ENCODE data around the gene KRTAP9-2. TPM values are rescaled to one million over a fixed set of nuclear protein-coding genes. Genes with fewer than 3 reads are reported as not detected.
A peak's percentile ranks its signal among the peaks of the same experiment; 100 is the strongest.
"Not testable (repeated sequence)": the region's sequence is repeated elsewhere in the genome, so short reads cannot be mapped to it uniquely, and the experiment has no call there.

KRTAP9-2 gene
- total and polyA plus RNA-seq, 5 donors from 2014 or later: not detected

DNA sequence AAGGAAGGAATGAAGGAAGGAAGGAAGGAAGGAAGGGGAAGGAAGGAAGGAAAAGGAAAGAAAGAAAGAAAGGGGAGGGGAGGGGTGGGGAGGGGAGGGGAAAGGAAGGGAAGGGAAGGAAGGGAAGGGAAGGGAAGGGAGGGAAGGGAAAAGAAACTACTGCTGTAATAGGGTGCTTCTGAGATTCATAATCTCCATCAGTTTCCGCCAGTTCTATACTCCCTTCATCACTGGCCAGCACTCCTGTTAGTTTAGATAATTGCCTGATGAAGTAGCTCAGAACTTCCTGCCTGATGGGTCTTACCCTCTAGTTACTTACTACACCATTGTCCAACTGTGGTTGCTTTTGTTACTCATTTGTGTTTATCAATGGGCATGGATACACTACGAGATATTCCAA, 36.8 kb downstream of the KRTAP9-2 start:
- no peak overlapping the region for H3K4me3 ChIP-seq (ENCODE audit: low read depth, low read length)
- H3K4me1 ChIP-seq (ENCODE audit: control insufficient read depth, insufficient read depth, low read length, poor library complexity, severe bottlenecking): no peaks in the 10 kb centered on the region
- Mint-ChIP-seq H3K27me3 (peaks cover 37% of the 10 kb centered on the region), H3K27ac (no peak overlapping the region), H3K9me3 (peaks cover 0 to 2% (median 0%) of the 10 kb centered on the region in 7 donors), H3K4me1 (peaks cover 0 to 18% (median 8%) of the 10 kb centered on the region in 4 donors), H3K4me3 (no peak overlapping the region), H3K36me3 (peaks cover 4% of the 10 kb centered on the region)
- H3K27ac ChIP-seq (ENCODE audit: insufficient read depth, low read length, poor library complexity, severe bottlenecking): no peak overlapping the region
- ATAC-seq (ENCODE audit: low read depth in 2 of 2) (no peak), DNase-seq (no peak)
- peaks cover 20% of the 10 kb centered on the region for H3K27me3 ChIP-seq (ENCODE audit: control insufficient read depth, insufficient read depth, low read length)
- H3K36me3 ChIP-seq (ENCODE audit: control insufficient read depth, insufficient read depth, low read length): no peaks in the 10 kb centered on the region
- H3K9me3 ChIP-seq (ENCODE audit: control insufficient read depth in 2 of 2, low read length in 2 of 2): no peaks in the 10 kb centered on the region

DNA sequence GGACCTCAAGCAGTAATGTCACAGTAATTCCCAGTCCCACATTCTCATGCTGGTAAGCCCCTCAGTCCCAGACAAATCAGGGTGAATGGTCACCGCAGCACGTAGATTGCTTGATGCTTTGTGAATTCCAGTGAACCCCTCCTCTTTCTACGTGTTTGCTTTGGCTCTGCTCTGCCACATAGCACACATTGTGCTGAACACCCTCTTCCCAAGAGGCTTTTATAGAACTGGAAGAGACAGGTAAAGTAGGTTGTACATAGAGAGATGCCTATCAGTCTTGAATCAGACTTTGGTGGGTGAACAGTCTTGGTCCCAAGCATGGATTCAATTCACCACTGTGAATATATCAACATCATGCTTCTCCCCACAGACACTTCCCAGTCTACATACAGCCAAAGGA, 38.2 kb downstream of the KRTAP9-2 start:
- Mint-ChIP-seq H3K4me1 (peaks cover 0 to 18% (median 8%) of the 10 kb centered on the region in 4 donors), H3K36me3 (peaks cover 4% of the 10 kb centered on the region), H3K27me3 (peaks cover 31% of the 10 kb centered on the region), H3K9me3 (peaks cover 0 to 2% (median 0%) of the 10 kb centered on the region in 7 donors), H3K4me3 (no peak overlapping the region), H3K27ac (peak overlapping the region in 1 of 3 donors; percentile 15)
- H3K27me3 ChIP-seq (ENCODE audit: control insufficient read depth, insufficient read depth, low read length): peaks cover 14% of the 10 kb centered on the region
- H3K36me3 ChIP-seq (ENCODE audit: control insufficient read depth, insufficient read depth, low read length): no peaks in the 10 kb centered on the region
- H3K4me1 ChIP-seq (ENCODE audit: control insufficient read depth, insufficient read depth, low read length, poor library complexity, severe bottlenecking): no peaks in the 10 kb centered on the region
- no peak overlapping the region for H3K27ac ChIP-seq (ENCODE audit: insufficient read depth, low read length, poor library complexity, severe bottlenecking)
- ATAC-seq (ENCODE audit: low read depth in 2 of 2) (no peak), DNase-seq (no peak)
- no peaks in the 10 kb centered on the region for H3K9me3 ChIP-seq (ENCODE audit: control insufficient read depth in 2 of 2, low read length in 2 of 2)
- no peak overlapping the region for H3K4me3 ChIP-seq (ENCODE audit: low read depth, low read length)

- Mint-ChIP-seq H3K9me3 (peaks cover 0 to 2% (median 0%) of the 10 kb centered on the region in 7 donors), H3K27ac (peak within 1 kb of the TSS in 1 of 3 donors; percentile 15), H3K4me3 (no peak within 1 kb of the TSS), H3K4me1 (peaks cover 0 to 18% (median 8%) of the 10 kb centered on the region in 4 donors), H3K27me3 (peaks cover 31% of the 10 kb centered on the region), H3K36me3 (peaks cover 4% of the 10 kb centered on the region)
- no peaks in the 10 kb centered on the region for H3K9me3 ChIP-seq (ENCODE audit: control insufficient read depth in 2 of 2, low read length in 2 of 2)
- DNase-seq (no peak), ATAC-seq (ENCODE audit: low read depth in 2 of 2) (no peak)
- H3K27ac ChIP-seq (ENCODE audit: insufficient read depth, low read length, poor library complexity, severe bottlenecking): no peak within 1 kb of the TSS
- peaks cover 13% of the 10 kb centered on the region for H3K27me3 ChIP-seq (ENCODE audit: control insufficient read depth, insufficient read depth, low read length)
- H3K36me3 ChIP-seq (ENCODE audit: control insufficient read depth, insufficient read depth, low read length): no peaks in the 10 kb centered on the region
- no peak within 1 kb of the TSS for H3K4me3 ChIP-seq (ENCODE audit: low read depth, low read length)
- no peaks in the 10 kb centered on the region for H3K4me1 ChIP-seq (ENCODE audit: control insufficient read depth, insufficient read depth, low read length, poor library complexity, severe bottlenecking)
Observed at GRCh38 chr17:41265078-41265477, 38.6 kb downstream of the KRTAP9-2 start, which contains the start of gene KRTAP9-6. Gene KRTAP9-6 (plus strand): TSS chr17:41265378. CDS start chr17:41265378, 0 bp downstream.

DNA sequence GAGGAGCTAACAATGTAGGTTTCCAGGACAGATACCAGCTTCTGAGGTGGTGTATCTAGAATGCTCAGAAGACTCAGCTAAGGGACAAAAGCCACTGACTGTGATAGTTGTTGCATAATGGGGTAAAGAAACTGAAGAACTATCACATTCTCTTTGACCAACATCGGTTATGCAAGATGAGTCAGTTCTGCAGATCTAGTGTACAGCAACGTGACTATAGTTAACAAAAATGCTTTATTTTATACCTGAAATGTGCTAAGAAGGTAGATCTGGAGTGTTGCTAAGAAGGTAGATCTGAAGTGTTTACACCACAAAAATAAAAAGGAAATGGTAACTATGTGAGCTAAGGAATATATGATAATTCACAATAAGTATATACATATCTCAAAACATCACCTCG, 41.3 kb downstream of the KRTAP9-2 start:
- ATAC-seq (ENCODE audit: low read depth in 2 of 2): no peak
- Mint-ChIP-seq H3K9me3 (no peaks in the 10 kb centered on the region), H3K4me1 (peaks cover 0 to 17% (median 7%) of the 10 kb centered on the region in 4 donors), H3K36me3 (no peaks in the 10 kb centered on the region), H3K27ac (no peak overlapping the region), H3K27me3 (peaks cover 21% of the 10 kb centered on the region), H3K4me3 (no peak overlapping the region)
- H3K4me3 ChIP-seq (ENCODE audit: low read depth, low read length): no peak overlapping the region
- no peak overlapping the region for H3K27ac ChIP-seq (ENCODE audit: insufficient read depth, low read length, poor library complexity, severe bottlenecking)
- no peaks in the 10 kb centered on the region for H3K36me3 ChIP-seq (ENCODE audit: control insufficient read depth, insufficient read depth, low read length)
- H3K4me1 ChIP-seq (ENCODE audit: control insufficient read depth, insufficient read depth, low read length, poor library complexity, severe bottlenecking): no peaks in the 10 kb centered on the region
- no peak for DNase-seq
- H3K27me3 ChIP-seq (ENCODE audit: control insufficient read depth, insufficient read depth, low read length): peaks cover 11% of the 10 kb centered on the region
- H3K9me3 ChIP-seq (ENCODE audit: control insufficient read depth in 2 of 2, low read length in 2 of 2): no peaks in the 10 kb centered on the region

- not testable (repeated sequence) for H3K4me3 ChIP-seq (ENCODE audit: low read depth, low read length); H3K4me1 ChIP-seq (ENCODE audit: control insufficient read depth, insufficient read depth, low read length, poor library complexity, severe bottlenecking); H3K27me3 ChIP-seq (ENCODE audit: control insufficient read depth, insufficient read depth, low read length); H3K4me1 Mint-ChIP-seq; H3K9me3 Mint-ChIP-seq; H3K27ac Mint-ChIP-seq; H3K9me3 ChIP-seq (ENCODE audit: control insufficient read depth in 2 of 2, low read length in 2 of 2); H3K4me3 Mint-ChIP-seq; H3K36me3 Mint-ChIP-seq; DNase-seq; ATAC-seq (ENCODE audit: low read depth in 2 of 2); H3K27ac ChIP-seq (ENCODE audit: insufficient read depth, low read length, poor library complexity, severe bottlenecking); H3K36me3 ChIP-seq (ENCODE audit: control insufficient read depth, insufficient read depth, low read length)
- peaks cover 13% of the 10 kb centered on the region for H3K27me3 Mint-ChIP-seq
Observed at GRCh38 chr17:41271323-41271722, 44.9 kb downstream of the KRTAP9-2 start.

DNA sequence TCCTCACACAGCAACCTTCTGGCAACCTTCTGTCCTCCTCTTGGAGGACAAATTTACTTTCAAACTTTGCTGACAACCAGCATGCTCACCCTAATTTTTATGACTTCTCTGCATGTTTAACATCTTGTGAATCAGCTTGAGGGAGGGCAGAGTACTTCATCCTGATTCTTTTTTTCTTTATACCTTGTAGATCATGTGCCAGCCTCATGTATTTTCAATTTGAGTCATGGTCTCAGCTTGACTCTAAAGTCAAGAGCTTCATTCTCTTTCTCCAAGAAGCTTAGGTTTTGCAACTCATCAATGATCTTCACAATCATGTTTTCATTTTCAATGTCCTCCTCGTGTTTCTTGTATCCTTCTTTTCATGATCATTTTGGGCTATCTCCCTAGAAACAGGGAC, 45.4 kb downstream of the KRTAP9-2 start:
- no peak for ATAC-seq (ENCODE audit: low read depth in 2 of 2)
- H3K27ac Mint-ChIP-seq: no peak overlapping the region
- DNase-seq: no peak
- Histone ChIP-seq H3K27me3 (ENCODE audit: control insufficient read depth, insufficient read depth, low read length) (peaks cover 6% of the 10 kb centered on the region), H3K4me1 (ENCODE audit: control insufficient read depth, insufficient read depth, low read length, poor library complexity, severe bottlenecking) (no peaks in the 10 kb centered on the region), H3K4me3 (ENCODE audit: low read depth, low read length) (no peak overlapping the region), H3K36me3 (ENCODE audit: control insufficient read depth, insufficient read depth, low read length) (no peaks in the 10 kb centered on the region), H3K27ac (ENCODE audit: insufficient read depth, low read length, poor library complexity, severe bottlenecking) (no peak overlapping the region), H3K9me3 (ENCODE audit: control insufficient read depth in 2 of 2, low read length in 2 of 2) (no peaks in the 10 kb centered on the region)
- H3K36me3 Mint-ChIP-seq: no peaks in the 10 kb centered on the region
- H3K4me3 Mint-ChIP-seq: no peak overlapping the region
- no peaks in the 10 kb centered on the region for H3K9me3 Mint-ChIP-seq
- peaks cover 16% of the 10 kb centered on the region for H3K27me3 Mint-ChIP-seq
- peaks cover 0 to 10% (median 5%) of the 10 kb centered on the region in 4 donors for H3K4me1 Mint-ChIP-seq

DNA sequence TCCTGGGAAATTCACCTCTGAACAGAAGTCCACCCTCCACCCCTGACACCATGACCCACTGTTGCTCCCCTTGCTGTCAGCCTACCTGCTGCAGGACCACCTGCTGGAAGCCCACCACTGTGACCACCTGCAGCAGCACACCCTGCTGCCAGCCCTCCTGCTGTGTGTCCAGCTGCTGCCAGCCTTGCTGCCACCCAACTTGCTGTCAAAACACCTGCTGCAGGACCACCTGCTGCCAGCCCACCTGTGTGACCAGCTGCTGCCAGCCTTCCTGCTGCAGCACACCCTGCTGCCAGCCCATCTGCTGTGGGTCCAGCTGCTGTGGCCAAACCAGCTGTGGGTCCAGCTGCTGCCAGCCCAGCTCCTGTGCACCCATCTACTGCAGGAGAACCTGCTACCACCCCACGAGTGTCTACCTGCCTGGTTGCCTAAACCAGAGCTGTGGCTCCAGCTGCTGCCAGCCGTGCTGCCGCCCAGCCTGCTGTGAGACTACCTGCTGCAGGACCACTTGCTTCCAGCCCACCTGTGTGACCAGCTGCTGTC, 49.3 kb downstream of the KRTAP9-2 start, which contains the start of gene KRTAP9-7:
TSS of gene KRTAP9-7 (plus strand) at position 51 of the 543 bp plus-strand sequence. CDS start at position 51, 0 bp downstream.
- Mint-ChIP-seq H3K27me3 (peaks cover 38% of the 10 kb centered on the region), H3K4me1 (peaks cover 0 to 12% (median 3%) of the 10 kb centered on the region in 4 donors)
- not testable (repeated sequence) for H3K36me3 Mint-ChIP-seq; H3K36me3 ChIP-seq (ENCODE audit: control insufficient read depth, insufficient read depth, low read length); H3K27ac Mint-ChIP-seq; H3K9me3 ChIP-seq (ENCODE audit: control insufficient read depth in 2 of 2, low read length in 2 of 2); H3K27ac ChIP-seq (ENCODE audit: insufficient read depth, low read length, poor library complexity, severe bottlenecking); H3K4me1 ChIP-seq (ENCODE audit: control insufficient read depth, insufficient read depth, low read length, poor library complexity, severe bottlenecking); H3K9me3 Mint-ChIP-seq; H3K4me3 ChIP-seq (ENCODE audit: low read depth, low read length); ATAC-seq (ENCODE audit: low read depth in 2 of 2); H3K4me3 Mint-ChIP-seq; DNase-seq
- H3K27me3 ChIP-seq (ENCODE audit: control insufficient read depth, insufficient read depth, low read length): peaks cover 15% of the 10 kb centered on the region

Measured in CD4-positive, CD25-positive, alpha-beta regulatory T cell (primary cell).